HAP-1 (cell line): ENCODE measurements around the gene ERGIC1.

Experiments used
- DNase-seq, 2 experiments: peaks; one replicate each; pipeline ENCODE4 v3.0.0-alpha.2; 2016 to 2020; ENCODE audit warnings: low spot score in 2 of 2
- H3K27me3 ChIP-seq: fragments of 250-450 bp; sonication (Bioruptor Pico); 2 replicates; pipeline ENCODE4 v1.5.1; 2020; ENCODE audit warnings: low read depth, mild to moderate bottlenecking, moderate library complexity
- H3K36me3 ChIP-seq: fragments of 250-450 bp; sonication (Bioruptor Pico); replicated peaks from 2 replicates; pipeline ENCODE4 v1.5.1; 2020; ENCODE audit warnings: mild to moderate bottlenecking
- H3K4me1 ChIP-seq: fragments of 250-450 bp; sonication (Bioruptor Pico); 2 replicates; pipeline ENCODE4 v1.5.1; 2020; ENCODE audit warnings: mild to moderate bottlenecking
- H3K4me3 ChIP-seq: fragments of 250-450 bp; sonication (Bioruptor Pico); 2 replicates; pipeline ENCODE4 v1.5.1; 2020; ENCODE audit warnings: mild to moderate bottlenecking, moderate library complexity
- H3K9me3 ChIP-seq: fragments of 250-450 bp; sonication (Bioruptor Pico); 2 replicates; pipeline ENCODE4 v1.5.1; 2020; ENCODE audit warnings: mild to moderate bottlenecking, moderate library complexity
- in situ Hi-C: fragments of 300-500 bp; cut with MboI; formaldehyde crosslinking; loops from 3 replicates; pipeline ENCODE4 v1.14.3; 2020; ENCODE audit warnings: low sequenced_read_pairs, inconsistent platforms, mixed read lengths

ERGIC1 gene

DNA sequence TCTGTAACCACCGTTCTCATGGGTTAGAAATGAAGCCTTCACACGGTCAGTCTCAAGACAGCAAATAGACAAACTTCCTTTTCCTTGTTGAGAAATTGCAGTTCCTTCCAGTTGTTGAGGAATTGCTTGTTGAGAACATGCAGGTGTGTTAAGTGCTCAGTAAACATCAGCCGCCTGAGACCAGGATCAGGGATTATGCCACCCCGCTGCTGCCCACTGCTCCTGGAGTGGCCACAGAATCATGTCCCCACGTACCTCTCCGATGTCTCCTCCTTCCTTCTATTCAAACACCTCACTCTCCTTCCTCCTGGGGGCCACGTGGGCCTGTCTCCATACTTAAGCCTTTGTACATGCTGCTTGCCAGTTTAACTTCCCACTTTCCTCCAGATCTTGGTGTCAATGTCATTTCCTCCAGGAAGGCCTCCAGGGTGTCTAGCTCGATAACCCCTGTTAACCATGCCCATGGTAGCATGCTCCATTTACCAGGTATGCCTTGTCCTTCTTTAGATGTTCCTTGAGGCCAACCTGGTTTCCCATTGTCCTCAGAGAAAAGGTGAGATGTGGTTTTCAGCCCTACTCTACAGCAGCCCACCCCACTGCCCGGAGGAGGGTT, 91.4 kb downstream of the ERGIC1 start:
- Histone ChIP-seq H3K36me3 (peaks cover 8% of the 10 kb centered on the region), H3K9me3 (no peaks in the 10 kb centered on the region), H3K4me1 (no peaks in the 10 kb centered on the region), H3K27me3 (no peaks in the 10 kb centered on the region), H3K4me3 (no peak overlapping the region)
- in situ Hi-C loops: loop anchor here (10.0 kb wide), 1 partner anchor 451 kb away; no protein-coding TSS in a partner anchor
- DNase-seq: no peak

DNA sequence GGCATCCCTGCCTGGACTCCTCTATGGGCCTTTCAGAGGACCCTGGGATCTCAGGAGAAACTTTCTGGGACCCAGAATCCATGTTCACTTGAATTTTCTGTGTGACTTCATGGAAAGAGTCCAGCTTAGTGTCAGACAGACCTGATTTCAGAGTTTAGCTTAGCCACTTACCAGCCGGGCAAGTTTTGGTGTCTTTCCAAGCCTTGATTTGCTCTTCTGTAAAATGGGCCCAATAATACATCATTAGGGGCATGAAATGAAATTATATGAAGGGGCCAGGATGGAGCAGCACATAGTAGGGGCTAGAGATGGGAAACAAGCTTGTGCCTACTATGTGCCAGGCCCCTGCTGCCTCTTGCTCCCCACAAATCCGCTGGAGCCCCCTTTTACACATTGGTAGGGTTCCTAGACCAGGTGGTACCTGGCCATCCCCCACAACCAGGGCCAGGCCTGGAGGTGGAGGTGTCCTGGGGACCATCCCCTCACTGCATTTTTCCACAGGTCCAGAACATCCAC, 92.0 kb downstream of the ERGIC1 start:
- H3K9me3 ChIP-seq: no peaks in the 10 kb centered on the region
- in situ Hi-C loops: loop anchor here (10.0 kb wide), 1 partner anchor 451 kb away; no protein-coding TSS in a partner anchor
- no peak overlapping the region for H3K4me3 ChIP-seq
- no peaks in the 10 kb centered on the region for H3K27me3 ChIP-seq
- no peaks in the 10 kb centered on the region for H3K4me1 ChIP-seq
- peaks cover 8% of the 10 kb centered on the region for H3K36me3 ChIP-seq
- DNase-seq: no peak

DNA sequence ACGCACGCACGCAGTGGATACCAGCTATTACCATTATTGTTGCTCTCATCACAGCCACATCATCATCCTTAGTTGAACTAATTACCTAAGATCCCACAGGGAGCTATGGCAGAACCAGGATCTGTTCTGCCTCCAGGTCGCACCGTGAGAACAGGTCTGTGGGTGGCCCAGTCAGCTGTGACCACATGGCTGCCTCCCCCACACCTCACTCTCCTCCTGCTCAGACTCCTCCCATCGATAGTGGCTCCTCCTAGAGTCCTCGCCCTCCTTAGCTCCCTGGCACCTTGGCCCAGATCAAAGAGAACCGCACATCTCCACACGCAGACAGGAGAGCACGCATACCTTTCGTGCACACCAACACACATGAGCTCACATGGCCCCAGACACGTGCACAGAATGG, 92.7 kb downstream of the ERGIC1 start:
- no peak overlapping the region for H3K4me3 ChIP-seq
- H3K4me1 ChIP-seq: no peaks in the 10 kb centered on the region
- H3K9me3 ChIP-seq: no peaks in the 10 kb centered on the region
- in situ Hi-C loops: loop anchor here (10.0 kb wide), 1 partner anchor 452 kb away; no protein-coding TSS in a partner anchor
- H3K36me3 ChIP-seq: peaks cover 8% of the 10 kb centered on the region
- no peak for DNase-seq
- no peaks in the 10 kb centered on the region for H3K27me3 ChIP-seq

DNA sequence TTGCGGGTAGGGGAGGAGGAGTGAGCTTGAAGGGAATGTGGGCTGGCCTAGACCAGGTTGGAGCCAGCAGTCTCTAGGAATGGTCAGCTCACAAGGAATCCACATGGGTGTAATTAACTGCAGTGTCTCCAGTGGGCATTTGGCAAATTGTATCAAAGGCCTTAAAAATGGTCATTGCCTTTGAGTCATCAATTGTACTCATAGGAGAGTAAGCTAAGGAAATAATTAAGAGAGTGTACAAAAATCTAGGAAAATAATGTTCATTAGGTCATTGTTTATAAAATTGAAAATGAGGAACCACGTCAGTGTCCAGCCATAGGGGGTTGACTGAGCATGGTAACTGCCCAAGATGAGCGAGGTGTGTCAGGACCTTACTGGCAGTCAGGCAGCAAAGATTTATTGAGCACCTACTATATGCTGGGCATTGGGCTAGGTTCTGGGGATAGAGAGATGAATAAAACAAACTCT, 95.4 kb downstream of the ERGIC1 start:
- no peak for DNase-seq
- peaks cover under 1% of the 10 kb centered on the region for H3K4me1 ChIP-seq
- H3K36me3 ChIP-seq: peaks cover 8% of the 10 kb centered on the region
- in situ Hi-C loops: loop anchor here (10.0 kb wide), 1 partner anchor 455 kb away; no protein-coding TSS in a partner anchor
- no peak overlapping the region for H3K4me3 ChIP-seq
- H3K9me3 ChIP-seq: no peaks in the 10 kb centered on the region
- no peaks in the 10 kb centered on the region for H3K27me3 ChIP-seq

DNA sequence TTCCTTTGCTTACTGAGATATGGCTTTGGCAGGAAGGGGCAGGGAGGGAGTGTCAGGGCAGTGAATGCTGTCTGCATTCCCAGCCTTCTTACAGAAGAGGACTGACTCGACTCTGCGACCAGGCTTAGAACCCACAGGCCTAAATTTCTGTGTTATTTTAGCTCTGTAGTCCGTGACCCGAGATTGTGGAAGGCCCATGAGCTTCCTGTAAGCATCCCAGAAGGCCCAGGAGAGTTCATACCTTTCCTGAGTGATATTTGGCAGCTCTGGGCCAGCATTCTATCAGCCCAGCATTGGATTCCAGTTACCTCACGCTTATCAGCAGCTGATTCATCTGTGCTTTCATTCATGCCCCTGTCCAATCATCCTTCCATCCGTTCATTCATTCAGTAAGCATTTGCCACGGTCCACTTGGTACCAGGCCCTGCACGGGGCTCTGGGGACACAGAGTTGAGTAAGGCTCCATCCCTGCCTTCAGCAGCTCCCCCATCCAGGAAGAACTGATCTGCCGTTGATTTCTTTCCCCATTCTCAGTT, 97.0 kb downstream of the ERGIC1 start:
- DNase-seq: no peak

DNA sequence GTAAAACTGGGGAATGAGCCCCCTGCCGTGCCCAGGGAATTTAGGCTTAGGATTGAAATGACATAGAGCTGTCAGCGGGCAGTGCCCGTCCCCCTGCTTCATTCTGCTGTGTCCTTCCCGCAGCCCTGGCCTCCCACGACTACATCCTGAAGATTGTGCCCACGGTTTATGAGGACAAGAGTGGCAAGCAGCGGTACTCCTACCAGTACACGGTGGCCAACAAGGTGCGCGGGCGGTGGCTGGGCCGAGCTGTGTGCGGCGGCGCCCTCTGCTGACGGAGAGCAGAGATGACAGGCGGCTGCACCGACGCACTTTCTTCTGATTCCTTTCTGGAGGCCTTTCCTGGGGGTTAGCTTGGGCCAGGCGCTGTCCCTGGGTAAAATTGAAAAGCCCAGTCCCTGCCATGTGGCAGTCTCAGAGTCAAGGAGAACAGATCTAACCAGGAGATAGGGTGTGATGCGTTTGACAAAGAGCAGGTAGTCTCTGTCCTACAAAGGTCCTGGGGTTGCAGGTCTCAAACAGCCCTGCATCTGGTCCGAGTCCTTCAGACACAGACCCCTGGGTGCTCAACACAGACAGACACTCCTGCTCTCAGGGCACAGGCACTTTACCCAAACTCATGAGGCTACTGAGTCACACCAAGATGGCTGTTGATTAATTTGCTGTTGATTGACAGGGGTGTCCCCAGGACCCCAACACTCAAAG, 98.4 kb downstream of the ERGIC1 start:
- Histone ChIP-seq H3K27me3 (no peaks in the 10 kb centered on the region), H3K9me3 (no peaks in the 10 kb centered on the region), H3K4me3 (no peak overlapping the region), H3K36me3 (peaks cover 12% of the 10 kb centered on the region; the same call in 1 of the 2 replicates), H3K4me1 (peaks cover 15% of the 10 kb centered on the region)
- peak; percentile 43 to 77 for DNase-seq
- in situ Hi-C loops: loop anchor here (5.0 kb wide), 1 partner anchor 215 kb away; no protein-coding TSS in a partner anchor

More for the DNA sequence above, 97.0 kb downstream of the ERGIC1 start:
- H3K27me3 ChIP-seq: no peaks in the 10 kb centered on the region
- H3K9me3 ChIP-seq: no peaks in the 10 kb centered on the region
- H3K4me3 ChIP-seq: no peak overlapping the region
- peaks cover 15% of the 10 kb centered on the region for H3K4me1 ChIP-seq
- H3K36me3 ChIP-seq: peaks cover 4% of the 10 kb centered on the region; the same call in 1 of the 2 replicates
- in situ Hi-C loops: loop anchor here (5.0 kb wide), 1 partner anchor 214 kb away; no protein-coding TSS in a partner anchor

DNA sequence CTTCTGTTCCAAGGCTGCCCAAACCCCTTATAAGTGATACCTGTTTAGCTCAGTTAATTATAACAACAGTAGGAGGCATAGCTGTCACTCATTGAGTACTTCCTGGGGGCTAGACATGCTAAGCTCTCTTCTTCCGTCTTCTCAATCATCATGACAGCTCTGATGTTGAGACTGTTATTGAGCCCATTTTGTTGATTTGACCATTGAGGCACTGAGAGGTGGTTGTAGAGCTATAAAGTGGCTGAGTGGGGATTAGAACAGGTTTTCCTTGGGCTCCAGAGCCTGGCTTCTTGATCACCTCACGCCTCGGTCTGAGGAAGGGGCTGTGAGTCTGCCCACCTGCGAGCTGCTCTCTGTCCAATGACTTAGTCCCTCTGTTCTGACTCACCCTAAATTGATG, 99.2 kb downstream of the ERGIC1 start:
- Histone ChIP-seq H3K9me3 (no peaks in the 10 kb centered on the region), H3K4me3 (no peak overlapping the region), H3K36me3 (peaks cover 12% of the 10 kb centered on the region; the same call in 1 of the 2 replicates), H3K4me1 (peaks cover 15% of the 10 kb centered on the region), H3K27me3 (no peaks in the 10 kb centered on the region)
- in situ Hi-C loops: loop anchor here (5.0 kb wide), 1 partner anchor 216 kb away; no protein-coding TSS in a partner anchor
- DNase-seq: no peak

DNA sequence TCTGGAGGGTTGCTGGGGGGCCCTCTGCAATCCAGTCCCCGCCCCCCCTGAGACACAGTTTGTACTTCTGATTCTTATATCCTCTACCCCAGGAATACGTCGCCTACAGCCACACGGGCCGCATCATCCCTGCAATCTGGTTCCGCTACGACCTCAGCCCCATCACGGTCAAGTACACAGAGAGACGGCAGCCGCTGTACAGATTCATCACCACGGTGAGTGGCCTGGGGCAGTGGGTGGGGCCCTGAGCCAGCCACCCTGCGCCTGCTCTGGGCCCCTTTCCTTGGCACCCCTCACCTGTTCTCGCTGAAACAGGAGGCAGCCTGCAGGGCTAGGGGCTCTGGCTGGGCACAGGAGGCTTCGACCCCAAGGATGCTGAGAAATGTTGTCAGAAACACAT, 101.0 kb downstream of the ERGIC1 start:
- H3K4me1 ChIP-seq: peaks cover 15% of the 10 kb centered on the region
- H3K36me3 ChIP-seq: peaks cover 12% of the 10 kb centered on the region; the same call in 1 of the 2 replicates
- DNase-seq: peak in 1 of 2 experiments; percentile 76
- no peaks in the 10 kb centered on the region for H3K27me3 ChIP-seq
- in situ Hi-C loops: no loop called here
- H3K4me3 ChIP-seq: no peak overlapping the region
- H3K9me3 ChIP-seq: no peaks in the 10 kb centered on the region

DNA sequence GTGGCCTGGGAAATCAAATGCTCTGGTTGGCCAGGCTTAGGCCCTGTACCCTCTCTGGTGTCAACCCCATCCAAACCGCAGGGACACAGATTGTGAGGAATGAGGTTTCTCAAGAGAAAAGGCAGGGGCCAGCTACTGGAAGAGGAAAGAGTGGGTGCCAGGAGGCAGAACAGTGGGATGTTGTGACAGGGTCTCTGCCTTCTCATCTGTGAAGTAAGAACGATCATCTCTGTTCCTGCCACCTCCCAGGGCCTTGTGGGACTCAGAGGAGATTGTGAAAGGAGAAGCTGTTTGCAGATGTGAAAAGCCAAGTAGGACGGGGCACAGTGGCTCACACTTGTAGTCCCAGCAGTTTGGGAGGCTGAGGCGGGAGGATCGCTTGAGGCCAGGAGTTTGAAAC, 102.3 kb downstream of the ERGIC1 start:
- Histone ChIP-seq H3K9me3 (no peaks in the 10 kb centered on the region), H3K4me3 (no peak overlapping the region), H3K36me3 (peaks cover 12% of the 10 kb centered on the region; the same call in 1 of the 2 replicates), H3K27me3 (no peaks in the 10 kb centered on the region), H3K4me1 (peaks cover 15% of the 10 kb centered on the region)
- no peak for DNase-seq
- in situ Hi-C loops: no loop called here

DNA sequence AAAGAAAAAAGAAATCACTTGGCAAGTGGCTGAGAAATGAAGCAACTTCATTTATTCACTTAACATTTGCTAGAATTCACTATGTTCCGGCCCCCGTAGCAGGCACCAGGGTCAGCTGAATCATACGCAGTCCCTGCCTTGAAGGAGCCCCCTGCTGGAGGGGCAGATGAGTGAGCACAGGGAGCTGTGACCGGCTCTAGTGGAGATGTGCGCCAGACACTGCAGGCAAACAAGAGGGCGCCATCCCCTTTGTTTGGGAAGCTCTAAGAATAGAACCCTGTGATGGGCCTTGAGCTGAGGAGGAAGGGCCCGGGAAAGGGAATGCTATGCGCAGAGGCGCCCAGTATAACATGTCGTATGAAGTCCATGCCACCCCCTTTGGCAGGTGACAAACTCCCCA, 105.0 kb downstream of the ERGIC1 start:
- in situ Hi-C loops: no loop called here
- no peaks in the 10 kb centered on the region for H3K27me3 ChIP-seq
- peaks cover 12% of the 10 kb centered on the region; the same call in 1 of the 2 replicates for H3K36me3 ChIP-seq
- DNase-seq: peak in 1 of 2 experiments; percentile 52
- H3K9me3 ChIP-seq: no peaks in the 10 kb centered on the region
- H3K4me1 ChIP-seq: peaks cover 22% of the 10 kb centered on the region
- no peak overlapping the region for H3K4me3 ChIP-seq

DNA sequence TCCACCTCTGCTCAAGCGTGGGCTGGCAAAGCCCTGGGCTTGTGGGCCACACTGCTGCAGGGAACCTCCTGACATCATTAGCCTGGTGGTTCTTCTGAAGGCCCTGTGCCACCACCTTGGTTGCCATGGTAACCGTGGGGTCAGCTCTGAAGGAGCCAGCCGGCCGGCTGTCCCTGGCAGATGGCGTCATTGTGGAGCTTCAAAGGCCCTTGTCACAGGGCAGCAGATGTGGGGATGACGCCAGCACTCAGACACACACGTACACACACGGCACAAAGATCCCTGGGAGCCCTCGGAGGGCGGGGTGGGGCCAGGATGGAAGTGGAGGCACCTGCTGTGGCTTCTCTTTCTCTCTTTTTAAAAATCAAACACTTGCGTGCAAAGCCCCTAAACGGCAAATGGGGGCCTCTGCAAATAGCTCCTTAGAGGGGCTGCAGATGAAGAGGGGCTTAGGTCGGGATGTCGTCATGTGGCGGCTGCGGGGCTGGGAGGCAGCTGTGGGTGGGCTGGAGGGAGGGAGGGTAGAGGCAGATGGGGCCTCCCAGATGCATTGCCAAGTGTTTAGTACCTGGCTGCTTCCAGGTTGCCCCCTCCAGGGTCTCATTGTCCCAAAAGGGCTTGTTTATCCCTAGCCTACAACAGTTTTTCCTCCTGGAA, 105.7 kb downstream of the ERGIC1 start:
- in situ Hi-C loops: no loop called here
- H3K36me3 ChIP-seq: peaks cover 12% of the 10 kb centered on the region; the same call in 1 of the 2 replicates
- DNase-seq: no peak
- no peak overlapping the region for H3K4me3 ChIP-seq
- no peaks in the 10 kb centered on the region for H3K27me3 ChIP-seq
- H3K4me1 ChIP-seq: peaks cover 18% of the 10 kb centered on the region
- H3K9me3 ChIP-seq: no peaks in the 10 kb centered on the region

DNA sequence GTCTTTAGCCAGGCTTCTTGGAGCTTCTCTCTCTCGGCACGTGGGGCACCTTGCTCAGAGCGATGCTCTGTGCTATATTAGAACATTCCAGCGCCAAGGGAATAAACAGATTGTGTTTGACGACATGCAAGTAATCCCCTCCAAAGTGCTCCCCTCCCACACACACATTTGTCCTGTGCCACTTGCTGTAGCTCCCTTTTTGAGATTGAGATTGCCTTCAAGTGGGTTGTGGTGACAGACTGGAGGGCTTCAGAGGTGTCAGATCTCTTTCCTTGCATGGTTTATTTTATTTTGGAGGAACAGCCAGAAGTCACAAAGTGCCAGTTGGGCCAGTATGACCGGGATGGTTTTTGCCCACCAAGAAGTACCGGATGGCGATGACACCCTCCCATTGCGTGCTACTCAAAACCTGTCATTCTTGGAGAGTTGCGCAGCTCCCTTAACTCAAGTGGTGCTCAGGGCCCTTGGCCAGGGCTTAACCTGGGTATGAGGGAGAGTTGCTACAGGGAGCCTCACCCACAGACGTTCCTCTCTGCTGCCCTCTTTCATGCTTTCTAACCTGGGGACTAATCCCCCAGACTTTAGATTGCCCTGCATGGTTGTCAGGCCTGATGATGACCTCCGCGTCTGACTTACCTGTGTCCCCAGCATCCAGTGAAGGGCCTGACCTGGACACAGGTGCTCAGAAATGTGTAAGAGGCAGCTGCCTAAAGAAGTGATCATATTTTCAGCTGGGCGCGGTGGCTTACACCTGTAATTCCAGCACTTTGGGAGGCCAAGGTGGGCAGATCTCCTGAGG, 106.4 kb downstream of the ERGIC1 start:
- in situ Hi-C loops: no loop called here
- H3K36me3 ChIP-seq: peaks cover 12% of the 10 kb centered on the region; the same call in 1 of the 2 replicates

More for the DNA sequence above, 106.4 kb downstream of the ERGIC1 start:
- Histone ChIP-seq H3K27me3 (no peaks in the 10 kb centered on the region), H3K4me3 (no peak overlapping the region), H3K9me3 (no peaks in the 10 kb centered on the region), H3K4me1 (peaks cover 11% of the 10 kb centered on the region)
- no peak for DNase-seq
